AG09309 (cell line): Measurements from ENCODE around the gene UBE2H.
"Not testable (repeated sequence)": the region's sequence is repeated elsewhere in the genome, so short reads cannot be mapped to it uniquely, and the experiment has no call there.

ENCODE experiments used
- DNase-seq: peaks from one replicate; pipeline ENCODE4 v3.0.0-alpha.2; 2010; ENCODE audit warnings: low read depth
- H3K4me3 ChIP-seq: 2 replicates; pipeline ENCODE4 v1.5.1; 2011; ENCODE audit warnings: mild to moderate bottlenecking, low read depth, low read length, moderate library complexity; ENCODE audit not compliant: control insufficient read depth
- TF ChIP-seq, protein P1 (sequence below): IDR thresholded peaks from 2 replicates; pipeline ENCODE4 v1.5.1; 2011; ENCODE audit warnings: mild to moderate bottlenecking, low read depth, low read length, inconsistent platforms; ENCODE audit not compliant: insufficient read depth, control insufficient read depth; ENCODE audit errors: missing control alignments

Gene UBE2H

GRCh38 chr7:129830949-129831348, 121.8 kb downstream of the UBE2H start:
- H3K4me3 ChIP-seq = no peak overlapping the region
- TF ChIP-seq, protein P1, sequence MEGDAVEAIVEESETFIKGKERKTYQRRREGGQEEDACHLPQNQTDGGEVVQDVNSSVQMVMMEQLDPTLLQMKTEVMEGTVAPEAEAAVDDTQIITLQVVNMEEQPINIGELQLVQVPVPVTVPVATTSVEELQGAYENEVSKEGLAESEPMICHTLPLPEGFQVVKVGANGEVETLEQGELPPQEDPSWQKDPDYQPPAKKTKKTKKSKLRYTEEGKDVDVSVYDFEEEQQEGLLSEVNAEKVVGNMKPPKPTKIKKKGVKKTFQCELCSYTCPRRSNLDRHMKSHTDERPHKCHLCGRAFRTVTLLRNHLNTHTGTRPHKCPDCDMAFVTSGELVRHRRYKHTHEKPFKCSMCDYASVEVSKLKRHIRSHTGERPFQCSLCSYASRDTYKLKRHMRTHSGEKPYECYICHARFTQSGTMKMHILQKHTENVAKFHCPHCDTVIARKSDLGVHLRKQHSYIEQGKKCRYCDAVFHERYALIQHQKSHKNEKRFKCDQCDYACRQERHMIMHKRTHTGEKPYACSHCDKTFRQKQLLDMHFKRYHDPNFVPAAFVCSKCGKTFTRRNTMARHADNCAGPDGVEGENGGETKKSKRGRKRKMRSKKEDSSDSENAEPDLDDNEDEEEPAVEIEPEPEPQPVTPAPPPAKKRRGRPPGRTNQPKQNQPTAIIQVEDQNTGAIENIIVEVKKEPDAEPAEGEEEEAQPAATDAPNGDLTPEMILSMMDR = no peak
- DNase-seq = no peak

- H3K4me3 ChIP-seq = no peak overlapping the region
- TF ChIP-seq, protein P1 = peak; percentile 86
- peak; percentile 48 for DNase-seq
Measured at GRCh38 chr7:129829737-129830631, 122.8 kb downstream of the UBE2H start.

- no peak for DNase-seq
- H3K4me3 ChIP-seq = no peak overlapping the region
- TF ChIP-seq, protein P1 = no peak
Measured at GRCh38 chr7:129828989-129829736, 123.6 kb downstream of the UBE2H start.

- no peak for DNase-seq
- TF ChIP-seq, protein P1 = no peak
- H3K4me3 ChIP-seq = no peak overlapping the region
Measured at GRCh38 chr7:129828078-129828762, 124.5 kb downstream of the UBE2H start.

- DNase-seq = no peak
- H3K4me3 ChIP-seq = no peak overlapping the region
- TF ChIP-seq, protein P1 = no peak
Measured at GRCh38 chr7:129827467-129827990, 125.2 kb downstream of the UBE2H start.

- H3K4me3 ChIP-seq, DNase-seq: not testable (repeated sequence)
Measured at GRCh38 chr7:129826895-129827294, 125.9 kb downstream of the UBE2H start.
